HepG2 (cell line): ENCODE measurements around the gene OTOP2. TPM values are rescaled to one million over a fixed set of nuclear protein-coding genes. Genes with fewer than 3 reads are reported as not detected.

Source experiments
- DPF2 ChIP-seq: sonication (generic); formaldehyde crosslinking; IDR thresholded peaks from 2 replicates; pipeline ENCODE4 v1.4.0; 2020; ENCODE audit warnings: mild to moderate bottlenecking, low read depth, missing genetic modification reagents, borderline replicate concordance
- HOXA5 ChIP-seq: sonication (generic); formaldehyde crosslinking; IDR thresholded peaks from 2 replicates; pipeline ENCODE4 v1.4.0; 2020; ENCODE audit warnings: missing genetic modification reagents
- NONO ChIP-seq, 2 experiments: fragments of 450-650 bp in 1 of 2; sonication (generic) in 1 of 2; formaldehyde crosslinking in 1 of 2; IDR thresholded peaks in 1 of 2; conservative IDR thresholded peaks in 1 of 2; 2 replicates each; pipeline versions ENCODE4 v1.6.1 to v1.8.0; 2017 to 2022; ENCODE audit warnings: mild to moderate bottlenecking in 1 of 2, missing genetic modification reagents in 1 of 2, moderate library complexity in 1 of 2
- NRL ChIP-seq: sonication (generic); formaldehyde crosslinking; IDR thresholded peaks from 2 replicates; pipeline ENCODE4 v1.5.0; 2020; ENCODE audit warnings: missing genetic modification reagents, mild to moderate bottlenecking, moderate library complexity, borderline replicate concordance
- PHB2 ChIP-seq: fragments of 450-650 bp; IDR thresholded peaks from 2 replicates; pipeline ENCODE4 v1.6.1; 2018; ENCODE audit not compliant: partially characterized antibody
- ZFX ChIP-seq: sonication (generic); formaldehyde crosslinking; IDR thresholded peaks from 2 replicates; pipeline ENCODE4 v1.4.0; 2020; ENCODE audit warnings: mild to moderate bottlenecking, low read depth, missing genetic modification reagents, moderate library complexity
- ZMYM3 ChIP-seq: sonication (generic); formaldehyde crosslinking; IDR thresholded peaks from 2 replicates; pipeline ENCODE4 v1.5.1; 2020; ENCODE audit warnings: mild to moderate bottlenecking, missing genetic modification reagents
- ZNF343 ChIP-seq: sonication (generic); formaldehyde crosslinking; IDR thresholded peaks from 2 replicates; pipeline ENCODE4 v1.4.0; 2020; ENCODE audit warnings: mild to moderate bottlenecking, missing genetic modification reagents
- ZNF468 ChIP-seq: sonication (generic); formaldehyde crosslinking; IDR thresholded peaks from 2 replicates; pipeline ENCODE4 v1.8.0; 2022; ENCODE audit warnings: mild to moderate bottlenecking, moderate library complexity, missing genetic modification reagents
- ZNF501 ChIP-seq: sonication (generic); formaldehyde crosslinking; IDR thresholded peaks from 2 replicates; pipeline ENCODE4 v1.5.1; 2020; ENCODE audit warnings: mild to moderate bottlenecking, moderate library complexity, missing genetic modification reagents
- ZNF543 ChIP-seq: sonication (generic); formaldehyde crosslinking; IDR thresholded peaks from 2 replicates; pipeline ENCODE4 v1.4.0; 2020; ENCODE audit warnings: mild to moderate bottlenecking, missing genetic modification reagents
- ZNF788 ChIP-seq: sonication (generic); formaldehyde crosslinking; IDR thresholded peaks from 2 replicates; pipeline ENCODE4 v1.5.0; 2020; ENCODE audit warnings: mild to moderate bottlenecking, missing genetic modification reagents, borderline replicate concordance
- ZNF790 ChIP-seq: sonication (generic); formaldehyde crosslinking; IDR thresholded peaks from 2 replicates; pipeline ENCODE4 v1.8.0; 2022; ENCODE audit warnings: missing genetic modification reagents, mild to moderate bottlenecking, borderline replicate concordance
- ZSCAN21 ChIP-seq: sonication (generic); formaldehyde crosslinking; IDR thresholded peaks from 2 replicates; pipeline ENCODE4 v1.8.0; 2022; ENCODE audit warnings: mild to moderate bottlenecking, missing genetic modification reagents, moderate library complexity, borderline replicate concordance
- ZSCAN25 ChIP-seq: sonication (generic); formaldehyde crosslinking; IDR thresholded peaks from 2 replicates; pipeline ENCODE4 v1.8.0; 2022; ENCODE audit warnings: mild to moderate bottlenecking, missing genetic modification reagents
- polyA plus RNA-seq, 8 experiments: library from polyadenylated mRNA; depleted of rRNA in 3 of 8; stranded (reverse) in 7 of 8; unstranded in 1 of 8; fragments of >200 nt; fragmentation: Illumina TruSeq in 4 of 8; extraction: Trizol in 4 of 8; gene quantifications; 2 replicates each; pipeline versions ENCODE4 v1.2.1 to v1.2.3, GENCODE V29; 2011 to 2016; ENCODE audit warnings: low read depth in 4 of 8, missing spikeins in 1 of 8, mixed read lengths in 1 of 8; ENCODE audit not compliant: insufficient read depth in 1 of 8
- total RNA-seq, 5 experiments: library from RNA; depleted of rRNA; stranded (reverse); fragments of >200 nt; fragmentation: Illumina TruSeq; extraction: Trizol; gene quantifications; 2 replicates each; pipeline ENCODE4 v1.2.3, GENCODE V29; 2016; ENCODE audit warnings: low read depth in 1 of 5
- TF ChIP-seq, protein P1 (sequence below): sonication (generic); formaldehyde crosslinking; IDR thresholded peaks from 2 replicates; pipeline ENCODE4 v1.4.0; 2020; ENCODE audit warnings: mild to moderate bottlenecking, missing genetic modification reagents

Gene OTOP2
- total and polyA plus RNA-seq, 2 of the 13 experiments (the other 11 are each of a cell fraction or from before 2014, with no cell fraction given), result not detected

DNA sequence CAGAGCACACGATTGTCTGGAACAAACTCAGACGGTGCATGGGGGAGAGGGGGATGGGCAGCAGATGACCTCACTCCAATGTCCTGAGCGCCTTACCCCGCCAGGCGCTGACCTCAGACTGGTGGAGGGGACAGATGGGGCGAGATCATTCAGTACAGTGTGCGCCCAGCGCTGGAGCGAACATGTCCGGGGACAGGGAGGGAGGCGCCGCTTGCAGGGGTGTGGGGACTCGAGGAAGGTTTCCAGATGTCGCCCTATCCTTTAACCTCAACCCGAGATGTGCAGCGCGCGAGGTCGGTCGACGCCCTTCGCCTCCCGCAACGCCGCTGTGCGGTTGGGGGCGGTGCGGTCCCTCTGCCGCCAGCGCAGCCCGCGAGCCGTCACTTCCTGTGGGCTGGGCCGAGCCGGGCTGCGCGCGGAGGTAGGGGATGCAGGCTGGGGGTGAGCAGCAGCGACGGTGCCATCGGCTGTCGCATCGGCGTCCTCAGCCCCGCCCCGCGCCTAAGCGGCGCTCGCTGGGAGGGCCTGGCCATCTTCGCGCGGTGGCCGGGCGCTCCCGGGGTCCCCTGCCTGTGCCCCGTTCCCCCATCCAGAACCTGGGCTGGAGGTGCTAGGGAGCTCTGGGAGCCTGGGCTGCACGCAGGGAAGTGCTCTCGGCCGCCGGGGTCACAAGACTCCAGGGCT, 58.0 kb downstream of the OTOP2 start (continued):
- TF ChIP-seq, protein P1, sequence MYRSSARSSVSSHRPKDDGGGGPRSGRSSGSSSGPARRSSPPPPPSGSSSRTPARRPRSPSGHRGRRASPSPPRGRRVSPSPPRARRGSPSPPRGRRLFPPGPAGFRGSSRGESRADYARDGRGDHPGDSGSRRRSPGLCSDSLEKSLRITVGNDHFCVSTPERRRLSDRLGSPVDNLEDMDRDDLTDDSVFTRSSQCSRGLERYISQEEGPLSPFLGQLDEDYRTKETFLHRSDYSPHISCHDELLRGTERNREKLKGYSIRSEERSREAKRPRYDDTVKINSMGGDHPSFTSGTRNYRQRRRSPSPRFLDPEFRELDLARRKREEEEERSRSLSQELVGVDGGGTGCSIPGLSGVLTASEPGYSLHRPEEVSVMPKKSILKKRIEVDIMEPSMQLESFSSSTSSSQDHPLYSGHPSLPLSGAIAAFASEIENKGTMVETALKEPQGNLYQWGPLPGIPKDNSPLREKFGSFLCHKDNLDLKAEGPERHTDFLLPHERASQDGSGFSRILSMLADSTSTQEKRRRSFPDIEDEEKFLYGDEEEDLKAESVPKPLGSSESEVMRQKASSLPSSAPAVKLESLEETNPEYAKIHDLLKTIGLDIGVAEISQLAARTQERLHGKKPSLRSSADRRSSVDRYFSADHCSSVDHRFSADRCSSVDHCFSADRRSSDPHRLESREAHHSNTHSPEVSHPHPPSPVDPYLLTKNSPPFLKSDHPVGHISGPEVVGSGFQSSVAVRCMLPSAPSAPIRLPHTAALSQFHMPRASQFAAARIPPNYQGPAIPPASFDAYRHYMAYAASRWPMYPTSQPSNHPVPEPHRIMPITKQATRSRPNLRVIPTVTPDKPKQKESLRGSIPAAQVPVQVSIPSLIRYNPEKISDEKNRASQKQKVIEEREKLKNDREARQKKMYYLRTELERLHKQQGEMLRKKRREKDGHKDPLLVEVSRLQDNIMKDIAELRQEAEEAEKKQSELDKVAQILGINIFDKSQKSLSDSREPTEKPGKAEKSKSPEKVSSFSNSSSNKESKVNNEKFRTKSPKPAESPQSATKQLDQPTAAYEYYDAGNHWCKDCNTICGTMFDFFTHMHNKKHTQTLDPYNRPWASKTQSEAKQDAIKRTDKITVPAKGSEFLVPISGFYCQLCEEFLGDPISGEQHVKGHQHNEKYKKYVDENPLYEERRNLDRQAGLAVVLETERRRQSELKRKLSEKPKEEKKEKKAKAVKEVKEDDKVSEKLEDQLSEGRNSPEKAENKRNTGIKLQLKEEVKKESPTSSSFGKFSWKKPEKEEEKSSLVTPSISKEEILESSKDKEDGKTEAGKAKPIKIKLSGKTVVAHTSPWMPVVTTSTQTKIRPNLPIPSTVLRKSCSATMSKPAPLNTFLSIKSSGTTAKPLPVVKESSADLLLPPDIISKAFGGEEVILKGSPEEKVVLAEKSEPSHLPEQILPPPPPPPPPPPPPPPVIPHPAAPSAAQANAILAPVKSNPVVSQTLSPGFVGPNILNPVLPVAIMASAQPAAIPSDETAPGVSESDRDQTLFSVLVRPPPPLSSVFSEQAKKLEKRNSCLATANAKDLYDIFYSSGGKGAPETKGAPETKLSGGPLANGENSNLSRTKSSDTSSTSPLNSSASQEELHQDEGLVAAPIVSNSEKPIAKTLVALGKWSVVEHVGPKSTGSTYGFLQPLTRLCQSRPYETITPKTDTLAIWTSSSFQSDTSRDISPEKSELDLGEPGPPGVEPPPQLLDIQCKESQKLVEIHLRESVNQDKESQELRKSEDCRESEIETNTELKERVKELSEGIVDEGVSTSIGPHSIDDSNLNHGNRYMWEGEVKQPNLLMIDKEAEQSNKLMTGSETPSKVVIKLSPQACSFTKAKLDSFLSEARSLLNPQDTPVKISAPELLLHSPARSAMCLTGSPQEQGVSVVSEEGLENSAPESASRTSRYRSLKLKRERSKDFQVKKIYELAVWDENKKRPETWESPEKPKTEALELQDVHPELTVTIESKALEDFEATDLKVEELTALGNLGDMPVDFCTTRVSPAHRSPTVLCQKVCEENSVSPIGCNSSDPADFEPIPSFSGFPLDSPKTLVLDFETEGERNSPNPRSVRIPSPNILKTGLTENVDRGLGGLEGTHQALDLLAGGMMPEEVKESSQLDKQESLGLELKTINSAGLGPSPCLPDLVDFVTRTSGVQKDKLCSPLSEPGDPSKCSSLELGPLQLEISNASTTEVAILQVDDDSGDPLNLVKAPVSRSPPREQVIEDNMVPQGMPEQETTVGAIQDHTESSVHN (CRISPR knock-in tag), result peak; percentile 83; the same call in 1 of the 2 replicates
- TF ChIP-seq ZFX, result peak; percentile 89
- peak; percentile 89 for TF ChIP-seq ZNF543 (CRISPR knock-in tag)
- TF ChIP-seq HOXA5 (CRISPR knock-in tag), result peak; percentile 91; the same call in 1 of the 2 replicates
- TF ChIP-seq ZSCAN25 (CRISPR knock-in tag), result 0 out of 2 replicates have a peak, but pooled peaks have one; percentile 85
- peak; percentile 85 for TF ChIP-seq ZNF501 (CRISPR knock-in tag)
- TF ChIP-seq ZSCAN21 (CRISPR knock-in tag), result peak; percentile 80; the same call in 1 of the 2 replicates
- TF ChIP-seq NRL (CRISPR knock-in tag), result peak; percentile 90
- peak; percentile 35; the same call in 1 of the 2 replicates for TF ChIP-seq DPF2 (CRISPR knock-in tag)
- no peak for TF ChIP-seq ZNF343
- no peak for TF ChIP-seq PHB2
- TF ChIP-seq ZNF788 (CRISPR knock-in tag), result peak; percentile 93; the same call in 1 of the 2 replicates
- TF ChIP-seq NONO (IDR thresholded peaks at IDR 0.05), result no peak
- peak; percentile 81 for TF ChIP-seq NONO (CRISPR knock-in tag; conservative IDR thresholded peaks at IDR 0.05)
- no peak for TF ChIP-seq ZNF468
- TF ChIP-seq ZNF790 (CRISPR knock-in tag), result no peak
- peak; percentile 72 for TF ChIP-seq ZMYM3 (CRISPR knock-in tag)
